Endothelial cell of umbilical vein (primary cell): ENCODE data around the gene KCTD10. TPM values are rescaled to one million over a fixed set of nuclear protein-coding genes. Genes with fewer than 3 reads are reported as not detected.

Experiments
- BruUV-seq: library from RNA; stranded (reverse); fragments of 400-500 nt; replicated peaks from 2 replicates; lab custom pipeline; 2021; lab: Mats Ljungman, UMichigan
- CTCF ChIA-PET: fragments of 300-600, 350-600 bp; sonication (Branson Sonifier 250); formaldehyde crosslinking; loops from one replicate; lab custom pipeline; 2021; ENCODE audit warnings: antibody characterized with exemption, inconsistent platforms; lab: Charles Lee
- POLR2A ChIA-PET: fragments of 300-600, 350-600 bp; sonication (Branson Sonifier 250); formaldehyde crosslinking; loops from one replicate; lab custom pipeline; 2021; ENCODE audit warnings: antibody characterized with exemption, inconsistent platforms; lab: Charles Lee
- DNase-seq: peaks from one replicate; pipeline ENCODE4 v3.0.0-alpha.2; 2011; ENCODE audit warnings: low read depth, low spot score
- FAIRE-seq: peaks from 2 replicates; lab custom pipeline; 2011; peaks lifted over from hg19 to GRCh38; lab: Jason Lieb, UNC
- H2AFZ ChIP-seq: 2 replicates; pipeline ENCODE4 v1.6.0; 2012; ENCODE audit warnings: low read depth, low read length, control low read depth, inconsistent platforms
- H3K27ac ChIP-seq: 2 replicates; pipeline ENCODE4 v1.5.1; 2011; ENCODE audit warnings: low read depth, mild to moderate bottlenecking, control low read depth, low read length, moderate library complexity; ENCODE audit not compliant: insufficient read depth
- H3K27me3 ChIP-seq, 2 experiments: 2 replicates each; pipeline versions ENCODE4 v1.6.0 to v1.6.1; 2011; ENCODE audit warnings: low read length in 2 of 2, mixed read lengths in 1 of 2; ENCODE audit not compliant: control insufficient read depth in 2 of 2, insufficient read depth in 2 of 2
- H3K36me3 ChIP-seq, 2 experiments: 2 replicates in 1 of 2; 3 replicates in 1 of 2; pipeline ENCODE4 v1.5.1; 2011; ENCODE audit warnings: low read length in 2 of 2, mild to moderate bottlenecking in 1 of 2, moderate library complexity in 1 of 2; ENCODE audit not compliant: control insufficient read depth in 2 of 2, insufficient read depth in 2 of 2; ENCODE audit errors: extremely low read depth in 1 of 2
- H3K4me1 ChIP-seq: 3 replicates; pipeline ENCODE4 v1.5.1; 2011; ENCODE audit warnings: mild to moderate bottlenecking, low read length; ENCODE audit not compliant: control insufficient read depth, insufficient read depth; ENCODE audit errors: extremely low read depth
- H3K4me2 ChIP-seq: 2 replicates; pipeline ENCODE4 v1.6.1; 2011; ENCODE audit warnings: low read length, control low read depth, mixed read lengths; ENCODE audit not compliant: insufficient read depth
- H3K4me3 ChIP-seq, 3 experiments: fragments of 200-600 bp in 1 of 3; sonication (generic), shearing (Covaris generic) in 1 of 3; replicated peaks in 1 of 3; 2 replicates each; pipeline ENCODE4 v1.5.1; 2011 to 2016; ENCODE audit warnings: control low read depth in 3 of 3, low read length in 3 of 3, mild to moderate bottlenecking in 2 of 3, inconsistent platforms in 1 of 3, low read depth in 1 of 3, moderate library complexity in 1 of 3; ENCODE audit not compliant: insufficient read depth in 1 of 3
- H3K79me2 ChIP-seq: 2 replicates; pipeline ENCODE4 v1.6.0; 2012; ENCODE audit warnings: low read length, inconsistent platforms; ENCODE audit not compliant: control insufficient read depth, insufficient read depth
- H3K9ac ChIP-seq: replicated peaks from 2 replicates; pipeline ENCODE3; 2011; ENCODE audit warnings: low read length, control low read depth; ENCODE audit not compliant: insufficient read depth; ENCODE audit errors: extremely low read depth
- H3K9me1 ChIP-seq: replicated peaks from 3 replicates; pipeline ENCODE4 v1.6.0; 2011; ENCODE audit warnings: mild to moderate bottlenecking, low read length; ENCODE audit not compliant: control insufficient read depth, insufficient read depth; ENCODE audit errors: extremely low read depth
- H3K9me3 ChIP-seq: replicated peaks from 2 replicates; pipeline ENCODE4 v1.5.1; 2012; ENCODE audit warnings: low read length, inconsistent platforms; ENCODE audit not compliant: control insufficient read depth, insufficient read depth
- H4K20me1 ChIP-seq: replicated peaks from 2 replicates; pipeline ENCODE3; 2011; ENCODE audit warnings: mild to moderate bottlenecking, low read length; ENCODE audit not compliant: control insufficient read depth, insufficient read depth; ENCODE audit errors: extremely low read depth
- CTCF ChIP-seq, 2 donors: IDR thresholded peaks; 1 replicate in 1 of 2; 2 replicates in 1 of 2; pipeline ENCODE4 v1.5.1; 2011; ENCODE audit warnings: low read length in 2 of 2, mild to moderate bottlenecking in 2 of 2, moderate library complexity in 2 of 2, control low read depth in 1 of 2, inconsistent platforms in 1 of 2, low read depth in 1 of 2; ENCODE audit not compliant: insufficient read depth in 1 of 2; ENCODE audit errors: extremely low read depth in 1 of 2
- EZH2 ChIP-seq: IDR thresholded peaks from 2 replicates; pipeline ENCODE4 v1.6.1; 2012; ENCODE audit warnings: borderline replicate concordance, low read depth, mild to moderate bottlenecking, moderate library complexity, low read length, inconsistent platforms; ENCODE audit not compliant: severe bottlenecking
- FOS ChIP-seq: IDR thresholded peaks from 2 replicates; pipeline ENCODE4 v1.6.1; 2011; ENCODE audit warnings: mild to moderate bottlenecking, low read length, moderate library complexity, borderline replicate concordance; ENCODE audit not compliant: insufficient read depth
- GATA2 ChIP-seq: IDR thresholded peaks from 2 replicates; pipeline ENCODE4 v1.7.0; 2011; ENCODE audit warnings: low read depth, mild to moderate bottlenecking, moderate library complexity, mixed read lengths, low read length; ENCODE audit not compliant: insufficient read length, insufficient read depth
- JUN ChIP-seq: IDR thresholded peaks from 2 replicates; pipeline ENCODE4 v1.6.1; 2011; ENCODE audit warnings: borderline replicate concordance, low read depth; ENCODE audit not compliant: insufficient read length, insufficient read depth
- MAX ChIP-seq: IDR thresholded peaks from 2 replicates; pipeline ENCODE4 v1.6.1; 2011; ENCODE audit not compliant: insufficient read depth, insufficient read length
- MYC ChIP-seq: IDR thresholded peaks from one replicate; pipeline ENCODE4 v1.6.1; 2011; ENCODE audit warnings: mild to moderate bottlenecking, low read depth, low read length
- POLR2A ChIP-seq: IDR thresholded peaks from 2 replicates; pipeline ENCODE4 v1.6.1; 2012; ENCODE audit warnings: low read depth, mild to moderate bottlenecking, control low read depth, low read length
- POLR2AphosphoS5 ChIP-seq: IDR thresholded peaks from 2 replicates; pipeline ENCODE4 v1.6.1; 2012; ENCODE audit warnings: low read depth, mild to moderate bottlenecking, control low read depth, low read length, moderate library complexity; ENCODE audit not compliant: insufficient read depth
- dilution Hi-C: fragments of 300-500 bp; cut with MboI; formaldehyde crosslinking; loops from one replicate; pipeline ENCODE4 v1.15.0; 2019; ENCODE audit warnings: low sequenced_read_pairs; ENCODE audit not compliant: extremely low pct_ligation_motif_present
- intact Hi-C: fragments of 100-400 bp; cut with micrococcal nuclease; formaldehyde crosslinking; loops from one replicate; pipeline ENCODE4 v1.10.0; 2022
- polyA plus RNA-seq, 4 experiments: library from polyadenylated mRNA; depleted of rRNA in 3 of 4; stranded (reverse) in 3 of 4; unstranded in 1 of 4; fragments of >200 nt; gene quantifications; 2 replicates each; pipeline versions ENCODE4 v1.2.1 to v1.2.3, GENCODE V29; 2011 to 2012; ENCODE audit warnings: missing spikeins in 1 of 4
- total RNA-seq: library from RNA; stranded (reverse); gene quantifications from 2 replicates; pipeline ENCODE4 v1.2.3, GENCODE V29; 2021

The KCTD10 gene
- total and polyA plus RNA-seq, 2 donors (not counting 3 experiments of a cell fraction or from before 2014, with no cell fraction given), result 101 to 112 TPM

- POLR2A ChIA-PET, result interaction anchor here (0.8 kb wide), 1 partner anchor 17 kb away, joined by 3 read pairs; no protein-coding TSS in a partner anchor
Observed at GRCh38 chr12:109477963-109478315, 839 bp upstream of the KCTD10 start.

More at GRCh38 chr12:109477963-109478315, 839 bp upstream of the KCTD10 start:
- CTCF ChIA-PET, result interaction anchor here (0.9 to 10.1 kb wide), 4 partner anchors 25 to 50 kb away, joined by 3 to 91 read pairs (median 30); no protein-coding TSS in a partner anchor
- Histone ChIP-seq H3K36me3 (no peaks in the 10 kb centered on the region), H2AFZ (peak overlapping the region; percentile 98), H3K27ac (peak overlapping the region; percentile 98), H3K4me3 (peak overlapping the region; percentile 91 to 97 (median 92)), H3K9me1 (no peaks in the 10 kb centered on the region), H3K9me3 (no peaks in the 10 kb centered on the region), H3K27me3 (no peaks in the 10 kb centered on the region), H3K4me2 (peak overlapping the region; percentile 93), H4K20me1 (no peaks in the 10 kb centered on the region), H3K4me1 (peaks cover 19% of the 10 kb centered on the region), H3K9ac (peak overlapping the region; percentile 98), H3K79me2 (peaks cover 60% of the 10 kb centered on the region)
- no peak for DNase-seq
- no peak for FAIRE-seq
- dilution Hi-C loops (no loop called here), intact Hi-C loops (loop anchor here (1.0 to 5.0 kb wide), 3 partner anchors 15 to 94 kb away; partner anchors contain the start of genes MMAB and MVK)
- TF ChIP-seq MYC (no peak), FOS (no peak), JUN (no peak), GATA2 (no peak), POLR2A (no peak), MAX (no peak), CTCF (IDR thresholded peaks at IDR 0.05; ENCODE audit: extremely low read depth in 1 of 2, insufficient read depth in 1 of 2, low read depth in 1 of 2, low read length in 2 of 2) (no peak), POLR2AphosphoS5 (no peak), EZH2 (no peak)
- TSS peak; percentile 73 for BruUV-seq
